Superior temporal gyrus (tissue), 1 donor: ENCODE measurements around the gene NDUFS2.

Experiments used
- DNase-seq: peaks from one replicate; pipeline ENCODE4 v3.0.0-alpha.2; 2016; ENCODE audit errors: extremely low spot score

NDUFS2 gene

GRCh38 chr1:161172349-161172748 lies 29.8 kb upstream of the NDUFS2 start:
- no peak for DNase-seq

DNA sequence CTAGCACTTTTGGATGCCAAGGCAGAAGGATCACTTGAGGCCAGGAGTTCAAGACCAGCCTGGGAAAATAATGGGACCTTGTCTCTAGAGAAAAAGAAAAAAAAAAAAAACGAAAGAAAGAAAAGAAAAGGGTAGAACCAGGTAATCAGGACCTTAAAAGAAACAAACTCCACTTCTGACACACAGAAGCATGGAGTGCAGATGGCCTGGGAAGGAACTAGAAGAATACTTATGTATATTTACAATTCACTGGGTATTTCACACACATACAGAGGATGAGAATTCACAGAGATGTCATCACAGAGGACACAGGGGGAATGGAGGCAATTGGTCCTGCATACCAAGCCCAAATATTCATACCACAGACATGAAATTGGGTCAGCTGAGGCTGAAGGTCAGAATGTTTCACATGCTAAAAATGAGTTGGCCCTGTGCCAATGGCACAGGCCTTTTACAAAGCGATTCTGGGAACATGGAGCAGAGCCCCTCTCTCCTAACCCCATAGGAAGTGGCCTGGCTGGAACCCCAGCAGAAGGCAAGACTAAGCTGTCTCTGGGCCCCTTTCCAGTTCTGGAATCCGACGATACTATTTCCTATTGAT lies 29.3 kb upstream of the NDUFS2 start:
- no peak for DNase-seq

GRCh38 chr1:161173711-161174110 lies 28.5 kb upstream of the NDUFS2 start:
- DNase-seq, result no peak

DNA sequence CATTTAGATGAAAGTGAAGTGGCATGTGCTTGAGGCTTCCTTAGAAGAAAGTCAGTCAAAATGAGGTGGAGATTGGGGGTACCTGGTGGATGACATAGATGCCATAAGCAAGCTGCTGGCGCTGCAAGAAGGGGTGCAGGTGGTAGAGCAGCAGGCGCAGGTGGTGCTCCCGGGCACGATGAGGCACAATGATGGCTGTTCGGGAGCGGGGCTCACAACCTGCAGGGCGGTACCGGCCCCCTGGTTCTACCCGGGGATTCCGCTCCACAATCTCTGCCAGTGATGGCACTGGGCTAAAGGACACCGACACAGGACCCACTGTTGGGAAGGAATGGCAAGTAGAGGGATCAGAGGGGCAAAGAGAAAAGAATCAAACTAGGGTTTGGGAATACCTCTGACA lies 27.3 kb upstream of the NDUFS2 start:
- DNase-seq, result no peak

DNA sequence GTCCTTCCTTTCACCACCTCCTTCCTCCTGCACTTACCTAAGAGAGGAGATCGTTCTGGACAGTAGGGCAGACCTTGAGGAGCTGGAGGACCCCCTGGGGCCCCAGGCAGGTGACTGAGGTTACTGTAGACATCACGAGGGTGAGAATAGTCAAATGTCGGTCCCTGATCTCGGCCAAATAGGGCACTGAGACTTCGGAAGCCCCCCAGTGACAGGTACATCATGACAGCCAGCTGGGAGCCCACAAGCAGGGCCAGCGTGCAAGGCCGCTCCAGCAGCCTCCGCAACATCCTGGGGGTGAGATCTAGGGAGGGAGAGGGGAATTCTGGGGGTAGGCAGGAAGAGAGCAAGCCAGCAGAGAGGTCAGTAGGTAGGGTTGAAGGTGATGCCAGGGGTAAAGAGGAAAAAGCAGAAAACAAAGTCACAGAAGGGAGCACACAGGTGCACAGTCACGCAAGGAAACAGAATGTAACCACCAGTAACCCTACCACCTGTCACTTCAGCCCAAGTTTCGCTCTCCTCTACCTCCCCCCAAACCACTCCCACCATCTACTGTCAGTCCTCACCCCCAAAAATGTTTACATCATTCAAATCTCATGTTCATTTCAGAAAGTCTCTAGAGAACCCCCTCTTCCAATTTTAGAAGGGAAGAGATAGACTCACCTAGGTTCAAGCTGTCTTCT lies 26.3 kb upstream of the NDUFS2 start:
- DNase-seq, result no peak

DNA sequence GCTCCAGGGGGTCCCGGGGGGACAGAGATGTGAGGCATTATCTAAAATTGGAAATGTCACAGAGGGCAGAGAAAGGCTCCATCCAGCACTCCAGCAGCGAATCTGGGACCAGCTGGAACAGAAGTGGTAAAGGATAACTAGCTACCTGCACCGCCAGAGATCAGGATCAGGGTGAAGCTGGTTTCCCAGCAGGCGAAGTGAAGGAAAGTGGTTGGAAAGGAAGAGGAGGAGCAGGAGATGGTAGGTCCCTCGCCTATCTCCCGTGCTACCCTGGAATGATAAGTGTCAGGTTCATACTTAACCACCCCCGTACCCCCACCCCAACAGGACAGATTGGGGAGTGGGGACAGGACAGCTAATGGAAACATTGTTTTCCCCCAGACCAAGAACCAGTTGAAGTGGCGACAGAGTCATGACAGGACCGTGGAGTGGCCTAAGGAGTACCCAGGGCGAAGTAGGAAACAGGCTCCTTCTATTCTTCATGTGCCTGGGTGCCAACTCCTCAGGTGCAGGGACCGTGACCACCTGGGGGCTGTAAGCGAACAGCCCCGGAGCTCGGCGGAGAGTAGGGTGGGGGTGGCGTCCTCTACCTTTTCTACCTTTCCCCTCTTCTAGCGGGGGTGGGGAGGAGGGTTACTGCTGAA lies 25.6 kb upstream of the NDUFS2 start:
- no peak for DNase-seq

- peak; percentile 84 for DNase-seq
Measured at GRCh38 chr1:161177112-161177935, 24.8 kb upstream of the NDUFS2 start, which contains the start of gene B4GALT3. TSS of gene B4GALT3 (minus strand) at chr1:161177507. CDS start at chr1:161176060, 1,447 bp downstream.

GRCh38 chr1:161177936-161178244 lies 24.3 kb upstream of the NDUFS2 start:
- DNase-seq, result no peak

DNA sequence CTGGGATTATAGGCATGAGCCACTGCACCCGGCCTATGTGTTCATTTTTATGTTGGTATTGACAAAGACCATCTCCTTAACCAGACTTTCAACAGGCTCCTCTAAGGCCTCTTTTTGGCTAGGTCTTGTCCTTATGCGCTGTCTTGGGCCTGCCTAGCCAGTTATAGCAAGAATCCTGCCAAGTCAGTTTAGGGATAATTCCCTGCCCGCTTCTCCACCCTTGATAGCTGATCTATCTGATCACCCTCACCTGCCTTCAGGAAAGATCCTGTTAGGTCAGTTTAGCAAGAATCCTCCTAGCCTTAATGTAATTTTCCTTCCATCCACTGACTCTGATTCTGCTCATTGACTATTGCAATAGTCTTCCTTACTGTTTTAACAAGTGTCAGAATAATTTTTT lies 22.5 kb upstream of the NDUFS2 start:
- no peak for DNase-seq

DNA sequence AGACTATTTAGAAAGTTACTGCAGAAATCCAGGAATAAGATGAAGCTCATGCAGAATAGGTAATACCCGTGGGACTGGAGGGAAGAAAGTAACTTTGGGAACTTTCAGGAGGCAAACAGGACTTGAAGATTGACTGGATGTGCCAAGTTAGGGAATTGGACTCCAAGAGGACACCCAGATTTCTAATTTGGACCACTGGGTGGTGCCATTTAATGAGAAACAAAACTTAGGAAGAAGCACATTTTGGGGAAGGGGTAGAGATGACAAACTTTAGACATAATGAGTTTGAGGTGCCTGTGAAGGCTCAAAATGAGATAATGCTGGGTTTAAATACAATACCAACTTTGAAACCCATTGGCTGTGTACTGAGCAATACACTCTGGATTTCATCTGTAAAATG lies 21.5 kb upstream of the NDUFS2 start:
- DNase-seq, result no peak

GRCh38 chr1:161182214-161182613 lies 20.0 kb upstream of the NDUFS2 start:
- DNase-seq, result no peak

DNA sequence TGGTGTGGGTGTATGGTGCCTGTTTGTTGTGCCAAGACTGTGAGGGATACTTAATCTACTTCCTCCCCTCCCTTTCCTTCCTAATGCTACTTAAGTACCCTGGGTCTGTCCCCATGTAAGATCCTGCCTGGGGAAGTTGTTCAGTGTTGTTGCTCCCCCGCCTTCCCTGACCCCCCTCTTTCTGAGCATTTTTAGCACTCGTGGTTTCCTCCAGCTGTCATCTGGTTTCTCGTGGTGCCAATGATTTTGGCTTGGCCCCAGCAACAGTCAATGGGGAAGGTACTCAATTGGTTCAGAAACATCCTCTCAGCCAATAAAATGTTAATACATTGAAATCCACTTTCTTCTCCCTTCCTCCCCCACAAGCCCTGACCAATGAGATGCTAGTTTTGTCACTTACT lies 16.9 kb upstream of the NDUFS2 start:
- peak; percentile 71 for DNase-seq

DNA sequence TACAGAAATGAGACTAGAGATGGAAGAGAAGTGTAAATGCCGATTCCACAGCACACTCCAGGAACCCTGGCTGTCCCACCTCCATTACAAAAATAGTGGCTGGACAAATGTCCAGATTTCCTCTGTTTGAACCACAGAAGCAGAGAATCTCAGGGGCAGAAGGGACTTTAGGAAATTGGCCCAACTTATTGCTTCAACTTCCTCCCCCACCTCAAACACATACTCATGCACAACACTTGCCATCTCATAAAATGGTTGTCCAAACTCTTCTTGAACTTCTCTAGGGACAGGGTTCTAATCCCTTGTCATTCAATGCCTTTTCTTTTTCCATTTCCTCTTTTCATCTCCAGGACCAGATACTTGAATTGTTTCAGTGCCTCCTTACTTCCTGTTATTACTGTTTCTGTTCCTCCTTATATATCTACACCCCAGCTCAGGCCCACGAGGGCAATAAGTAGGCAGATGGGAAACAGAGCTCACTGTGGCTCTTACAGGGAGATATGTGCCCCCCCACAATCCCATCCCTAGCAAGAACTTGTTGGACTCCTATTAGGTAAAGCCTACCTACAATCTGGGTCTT lies 16.3 kb upstream of the NDUFS2 start:
- DNase-seq, result no peak

- no peak for DNase-seq
Measured at GRCh38 chr1:161187311-161187710, 14.9 kb upstream of the NDUFS2 start.

GRCh38 chr1:161188381-161188780 lies 13.8 kb upstream of the NDUFS2 start:
- DNase-seq, result no peak

- DNase-seq, result no peak
Measured at GRCh38 chr1:161189036-161189435, 13.1 kb upstream of the NDUFS2 start.

DNA sequence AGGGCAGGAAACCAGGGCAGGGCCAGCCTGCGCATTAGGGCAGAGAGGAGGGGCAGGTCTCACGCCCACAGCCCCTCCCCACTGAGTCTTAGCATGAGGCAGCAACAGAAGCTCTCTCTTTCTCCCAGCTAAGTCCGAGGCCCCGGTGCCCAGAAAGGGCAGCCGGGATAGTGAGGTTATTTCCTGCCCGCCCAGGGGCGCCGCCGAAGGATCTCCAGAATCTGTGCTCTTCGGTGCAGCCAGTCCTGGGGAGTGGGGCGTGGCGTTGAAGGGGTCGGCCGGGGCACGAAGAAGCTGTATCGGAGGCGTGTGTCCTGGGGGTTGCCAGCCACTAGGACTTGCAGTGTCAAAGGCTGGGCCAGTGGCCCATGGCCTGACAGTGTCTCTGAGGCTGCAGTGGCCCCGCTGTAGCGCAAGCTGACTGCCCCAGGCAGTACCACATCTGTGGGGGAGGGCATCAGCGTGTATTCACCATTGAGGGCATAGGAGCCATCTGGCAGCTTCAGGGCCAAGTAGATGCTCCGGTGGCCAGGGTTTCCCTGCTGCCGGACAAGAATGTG lies 11.1 kb upstream of the NDUFS2 start:
- peak; percentile 57 for DNase-seq

GRCh38 chr1:161191971-161192370 lies 10.2 kb upstream of the NDUFS2 start:
- no peak for DNase-seq

GRCh38 chr1:161192476-161193465 lies 9.4 kb upstream of the NDUFS2 start:
- DNase-seq, result peak; percentile 91

GRCh38 chr1:161193561-161194235 lies 8.5 kb upstream of the NDUFS2 start:
- DNase-seq, result peak; percentile 89
